ENCODE results near the gene AFF3. TPM values are rescaled to one million over a fixed set of nuclear protein-coding genes. Genes with fewer than 3 reads are reported as not detected.

AFF3 gene
- total RNA-seq, 3 donors from 2014 or later (not counting 1 experiment from before 2014, with no cell fraction given), result 4.6 to 9.6 (median 5.6) TPM

DNA sequence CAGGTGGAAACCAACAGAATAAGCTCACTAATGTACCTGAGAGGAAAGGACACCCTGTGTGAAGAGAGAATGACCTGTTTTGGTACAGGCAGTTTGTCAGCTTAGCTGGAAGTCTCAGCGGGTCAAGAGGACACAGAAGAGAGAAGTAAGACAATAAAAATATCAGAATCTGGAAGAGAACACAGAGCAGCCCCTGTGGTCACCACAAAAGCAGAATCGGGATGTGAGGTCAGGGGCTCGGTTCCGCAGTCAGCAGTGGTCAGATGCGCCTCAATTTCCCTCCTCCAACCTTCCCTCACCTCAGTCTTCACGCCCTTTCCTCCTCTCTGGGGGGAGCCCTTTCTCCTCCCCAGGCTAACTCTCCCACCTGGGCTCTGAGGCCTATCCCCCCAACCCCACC lies 122.9 kb downstream of the AFF3 start:
- Mint-ChIP-seq H3K4me3 (no peak overlapping the region), H3K27ac (no peak overlapping the region), H3K9me3 (no peaks in the 10 kb centered on the region), H3K36me3 (no peaks in the 10 kb centered on the region), H3K4me1 (no peaks in the 10 kb centered on the region), H3K27me3 (ENCODE audit: low read depth in 2 of 2) (peaks cover 0 to 10% of the 10 kb centered on the region in 2 donors)
- 75% methylated on average over 6 of the region's 6 CpGs for WGBS (ENCODE audit: insufficient coverage)
- Histone ChIP-seq H3K36me3 (ENCODE audit: control insufficient read depth, insufficient read depth, low read length) (no peaks in the 10 kb centered on the region), H3K4me3 (ENCODE audit: low read length) (no peak overlapping the region), H3K9me3 (ENCODE audit: control insufficient read depth, insufficient read depth, low read length) (peaks cover 4% of the 10 kb centered on the region), H3K4me1 (ENCODE audit: control insufficient read depth, insufficient read depth, low read length) (no peaks in the 10 kb centered on the region), H3K27me3 (ENCODE audit: control insufficient read depth, insufficient read depth, low read length) (no peaks in the 10 kb centered on the region), H3K27ac (ENCODE audit: low read length) (no peak overlapping the region)
- TF ChIP-seq, protein P1, sequence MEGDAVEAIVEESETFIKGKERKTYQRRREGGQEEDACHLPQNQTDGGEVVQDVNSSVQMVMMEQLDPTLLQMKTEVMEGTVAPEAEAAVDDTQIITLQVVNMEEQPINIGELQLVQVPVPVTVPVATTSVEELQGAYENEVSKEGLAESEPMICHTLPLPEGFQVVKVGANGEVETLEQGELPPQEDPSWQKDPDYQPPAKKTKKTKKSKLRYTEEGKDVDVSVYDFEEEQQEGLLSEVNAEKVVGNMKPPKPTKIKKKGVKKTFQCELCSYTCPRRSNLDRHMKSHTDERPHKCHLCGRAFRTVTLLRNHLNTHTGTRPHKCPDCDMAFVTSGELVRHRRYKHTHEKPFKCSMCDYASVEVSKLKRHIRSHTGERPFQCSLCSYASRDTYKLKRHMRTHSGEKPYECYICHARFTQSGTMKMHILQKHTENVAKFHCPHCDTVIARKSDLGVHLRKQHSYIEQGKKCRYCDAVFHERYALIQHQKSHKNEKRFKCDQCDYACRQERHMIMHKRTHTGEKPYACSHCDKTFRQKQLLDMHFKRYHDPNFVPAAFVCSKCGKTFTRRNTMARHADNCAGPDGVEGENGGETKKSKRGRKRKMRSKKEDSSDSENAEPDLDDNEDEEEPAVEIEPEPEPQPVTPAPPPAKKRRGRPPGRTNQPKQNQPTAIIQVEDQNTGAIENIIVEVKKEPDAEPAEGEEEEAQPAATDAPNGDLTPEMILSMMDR (IDR thresholded peaks at IDR 0.05), result no peak
- DNase-seq (no peak), ATAC-seq (no peak)
- intact Hi-C loops (cut with micrococcal nuclease), result no loop called here

DNA sequence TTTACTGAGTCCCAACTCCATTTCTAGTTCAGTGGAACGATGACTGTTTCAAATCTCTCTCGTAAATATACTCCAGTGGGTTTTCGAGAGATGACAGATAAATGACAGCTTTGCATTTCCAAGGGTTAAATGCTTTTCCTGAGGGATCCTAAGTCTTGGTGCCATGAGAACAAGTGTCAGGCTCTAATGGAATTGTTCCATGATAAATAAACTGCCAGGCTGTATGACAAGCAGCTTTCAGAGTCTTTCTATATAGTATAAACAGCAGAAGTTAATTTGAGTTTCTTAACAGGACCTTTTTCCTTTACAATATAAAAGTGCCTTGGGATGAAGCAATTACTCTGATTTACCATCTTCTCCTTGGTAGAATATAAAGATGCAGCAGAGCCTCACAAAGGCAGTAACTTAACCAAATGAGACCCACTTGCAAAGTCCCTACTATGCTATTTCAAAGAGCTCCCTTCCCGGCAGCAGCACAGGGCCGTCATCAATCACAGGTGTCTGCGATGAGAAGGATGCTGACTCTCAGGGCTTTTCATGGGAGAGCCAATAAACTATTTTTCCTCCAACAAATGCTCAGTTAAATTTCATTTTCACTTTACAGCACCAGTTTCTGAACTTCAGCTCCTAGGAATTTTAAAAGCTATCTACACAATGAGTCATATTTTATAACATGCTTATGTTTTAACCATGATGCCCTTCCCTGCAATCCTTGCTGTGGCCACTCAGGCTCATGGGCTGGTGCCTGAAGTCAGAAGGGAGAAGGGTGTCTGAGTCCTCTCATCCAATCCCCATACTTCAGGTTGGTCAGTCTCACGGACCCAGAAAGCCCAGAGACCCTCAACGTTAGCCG lies 123.8 kb downstream of the AFF3 start:
- Histone ChIP-seq H3K9me3 (ENCODE audit: control insufficient read depth, insufficient read depth, low read length) (peaks cover 4% of the 10 kb centered on the region), H3K36me3 (ENCODE audit: control insufficient read depth, insufficient read depth, low read length) (no peaks in the 10 kb centered on the region), H3K4me1 (ENCODE audit: control insufficient read depth, insufficient read depth, low read length) (no peaks in the 10 kb centered on the region), H3K4me3 (ENCODE audit: low read length) (no peak overlapping the region), H3K27me3 (ENCODE audit: control insufficient read depth, insufficient read depth, low read length) (no peaks in the 10 kb centered on the region), H3K27ac (ENCODE audit: low read length) (no peak overlapping the region)
- H3K27ac Mint-ChIP-seq, result no peak overlapping the region
- no peaks in the 10 kb centered on the region for H3K9me3 Mint-ChIP-seq
- H3K4me3 Mint-ChIP-seq, result no peak overlapping the region
- H3K36me3 Mint-ChIP-seq, result no peaks in the 10 kb centered on the region
- ATAC-seq (no peak), DNase-seq (no peak)
- WGBS (ENCODE audit: insufficient coverage), result 95% methylated on average over 6 of the region's 9 CpGs
- TF ChIP-seq, protein P1 (IDR thresholded peaks at IDR 0.05), result no peak
- intact Hi-C loops (cut with micrococcal nuclease), result no loop called here
- peaks cover 0 to 10% of the 10 kb centered on the region in 2 donors for H3K27me3 Mint-ChIP-seq (ENCODE audit: low read depth in 2 of 2)
- no peaks in the 10 kb centered on the region for H3K4me1 Mint-ChIP-seq

DNA sequence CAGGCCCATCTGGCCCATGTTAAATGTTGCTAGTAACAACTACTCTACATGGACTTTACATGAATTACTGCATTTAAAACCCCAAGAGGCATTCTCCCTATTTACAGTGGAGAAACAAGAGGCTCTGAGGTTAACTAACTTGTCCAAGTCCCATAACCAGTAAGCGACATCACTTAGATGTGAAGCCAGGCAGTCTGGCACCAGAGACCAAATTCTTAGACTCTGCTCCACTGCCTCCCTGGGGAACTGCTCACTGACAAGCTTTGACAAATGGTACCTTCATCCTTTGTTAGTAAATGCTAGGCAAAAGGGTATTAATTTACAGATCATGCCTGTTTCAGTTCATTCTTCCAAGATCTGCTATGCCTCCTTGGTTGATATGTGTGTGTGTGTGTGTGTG lies 124.8 kb downstream of the AFF3 start:
- H3K4me3 ChIP-seq (ENCODE audit: low read length), result no peak overlapping the region
- no peaks in the 10 kb centered on the region for H3K36me3 ChIP-seq (ENCODE audit: control insufficient read depth, insufficient read depth, low read length)
- intact Hi-C loops (cut with micrococcal nuclease), result no loop called here
- H3K9me3 ChIP-seq (ENCODE audit: control insufficient read depth, insufficient read depth, low read length), result peaks cover 4% of the 10 kb centered on the region
- Mint-ChIP-seq H3K27me3 (ENCODE audit: low read depth in 2 of 2) (peaks cover 0 to 10% of the 10 kb centered on the region in 2 donors), H3K4me3 (no peak overlapping the region), H3K9me3 (no peaks in the 10 kb centered on the region), H3K4me1 (no peaks in the 10 kb centered on the region), H3K36me3 (no peaks in the 10 kb centered on the region), H3K27ac (no peak overlapping the region)
- H3K4me1 ChIP-seq (ENCODE audit: control insufficient read depth, insufficient read depth, low read length), result no peaks in the 10 kb centered on the region
- TF ChIP-seq, protein P1 (IDR thresholded peaks at IDR 0.05), result no peak
- 85% methylated on average over 1 of the region's 1 CpG for WGBS (ENCODE audit: insufficient coverage)
- DNase-seq (no peak), ATAC-seq (no peak)
- no peaks in the 10 kb centered on the region for H3K27me3 ChIP-seq (ENCODE audit: control insufficient read depth, insufficient read depth, low read length)
- no peak overlapping the region for H3K27ac ChIP-seq (ENCODE audit: low read length)

Measured in natural killer cell (primary cell).